Measurements from ENCODE around the gene GIMAP7. TPM values are rescaled to one million over a fixed set of nuclear protein-coding genes. Genes with fewer than 3 reads are reported as not detected.
"Not testable (repeated sequence)": the region's sequence is repeated elsewhere in the genome, so short reads cannot be mapped to it uniquely, and the experiment has no call there.

GIMAP7 gene
- polyA plus RNA-seq, 4 donors, result 12.6 to 17.9 (median 16.9) TPM

DNA sequence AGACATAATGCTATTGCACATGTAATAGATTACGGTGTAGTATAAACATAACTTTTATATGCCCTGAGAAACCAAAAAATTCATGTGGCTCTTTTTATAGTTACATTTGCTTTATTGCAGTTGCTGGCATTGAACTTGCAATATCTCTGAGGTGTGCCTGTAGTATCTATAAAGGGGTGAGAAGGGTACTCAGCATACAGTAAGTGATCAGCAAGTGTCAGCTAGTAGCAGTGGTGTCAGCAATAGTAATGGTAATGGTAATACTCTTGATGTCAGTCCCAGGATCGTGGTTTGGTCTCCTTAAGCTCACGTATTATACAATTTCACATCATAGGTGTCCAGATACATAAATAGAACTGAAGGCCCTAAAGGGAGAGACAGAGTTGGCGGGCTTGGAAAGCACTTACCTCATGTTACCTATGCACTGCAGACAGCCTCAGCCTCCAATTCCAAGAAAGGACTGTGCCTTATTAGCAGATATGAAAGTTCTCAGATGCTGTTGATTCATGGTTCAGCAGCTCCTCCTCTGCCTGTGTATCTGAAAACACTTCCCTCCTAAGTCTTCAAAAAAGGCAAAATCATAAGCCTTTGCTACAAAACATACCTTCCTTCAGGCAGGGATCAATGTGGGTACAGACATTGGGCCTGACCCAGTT is 6.6 kb upstream of the GIMAP7 start:
- no peak for DNase-seq (ENCODE audit: low read depth in 4 of 4, low spot score in 3 of 4)

DNA sequence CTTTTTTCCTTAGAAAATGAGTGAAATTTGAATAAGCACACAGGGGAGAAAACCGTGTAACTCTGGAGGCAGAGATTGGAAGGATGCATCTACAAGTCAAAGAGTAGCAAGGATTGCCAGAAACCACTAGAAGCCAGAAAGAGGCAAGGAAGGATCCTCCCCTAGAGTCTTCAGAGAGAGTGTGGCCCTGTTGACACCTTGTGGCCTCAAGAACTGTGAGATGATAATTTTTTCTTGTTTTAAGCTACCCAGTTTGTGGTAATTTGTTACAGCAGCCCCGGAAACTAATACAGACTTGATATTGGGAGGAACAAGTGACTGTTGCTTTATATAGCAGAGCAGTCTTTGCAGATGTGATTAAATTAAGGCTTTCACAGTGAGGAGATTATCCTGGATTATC is 3.6 kb upstream of the GIMAP7 start:
- no peak for DNase-seq (ENCODE audit: low read depth in 4 of 4, low spot score in 3 of 4)

DNA sequence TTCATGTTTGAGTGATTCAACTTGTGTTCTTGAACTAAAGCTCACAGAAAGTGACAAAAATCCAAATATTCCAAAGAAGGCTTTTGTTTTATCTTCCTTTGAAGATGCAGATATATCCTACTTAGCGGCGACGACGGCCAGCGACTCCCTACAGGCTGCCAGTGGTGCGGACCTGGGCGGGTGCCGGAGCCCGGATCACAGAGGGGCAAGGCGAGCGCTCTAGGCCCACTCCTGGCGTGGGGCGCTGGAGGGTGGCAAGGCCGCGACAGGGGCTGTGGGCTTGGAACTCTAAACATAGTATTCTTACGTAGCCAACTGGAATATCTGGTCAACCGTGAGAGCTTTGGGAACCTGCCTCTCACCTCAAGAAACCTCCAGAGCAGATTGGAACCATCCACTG is 914 bp upstream of the GIMAP7 start:
- DNase-seq (ENCODE audit: low read depth in 4 of 4, low spot score in 3 of 4), result no peak

DNA sequence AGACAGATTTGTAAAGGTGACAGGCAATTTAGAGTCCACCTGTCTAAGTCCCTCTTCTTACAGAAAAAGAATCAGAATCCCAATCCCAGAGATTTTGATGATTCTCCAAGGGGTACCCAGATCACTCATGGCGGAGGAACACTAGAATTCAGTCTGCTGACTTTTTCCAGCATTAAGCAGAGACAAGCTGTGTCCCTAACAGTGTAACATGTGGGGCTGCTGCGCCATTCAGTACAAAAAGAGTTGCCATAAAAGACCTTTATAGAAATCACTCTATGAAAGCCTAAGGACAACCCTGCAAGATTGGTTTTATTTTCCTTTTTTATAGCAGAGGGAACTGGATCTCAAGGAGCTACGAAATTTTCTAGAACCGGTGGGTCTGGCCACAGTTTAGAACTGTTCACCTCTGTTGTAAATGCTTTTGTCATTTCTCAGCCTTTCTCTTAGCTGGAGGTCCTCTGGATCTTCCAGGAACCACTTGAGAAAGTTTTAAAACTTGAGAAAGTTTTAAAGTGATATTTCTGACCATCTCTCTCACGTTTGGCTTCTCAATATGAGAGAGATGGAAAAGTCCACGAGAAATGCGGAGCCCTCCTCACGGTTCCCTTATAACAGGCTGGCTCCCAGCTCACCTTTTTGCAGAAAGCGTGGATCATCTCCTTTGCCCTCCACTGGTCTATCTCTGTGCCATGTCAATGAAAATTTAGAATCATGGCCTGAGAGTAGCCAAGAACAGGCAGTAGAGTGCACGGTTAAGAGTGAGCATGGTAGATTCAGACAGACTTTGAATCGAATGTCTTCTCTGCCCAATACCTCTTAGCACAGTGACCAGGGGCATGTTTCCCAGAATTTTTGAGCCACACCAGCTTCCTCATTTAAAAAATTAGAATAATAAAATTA is 826 bp downstream of the GIMAP7 start:
- no peak for DNase-seq (ENCODE audit: low read depth in 4 of 4, low spot score in 3 of 4)

DNA sequence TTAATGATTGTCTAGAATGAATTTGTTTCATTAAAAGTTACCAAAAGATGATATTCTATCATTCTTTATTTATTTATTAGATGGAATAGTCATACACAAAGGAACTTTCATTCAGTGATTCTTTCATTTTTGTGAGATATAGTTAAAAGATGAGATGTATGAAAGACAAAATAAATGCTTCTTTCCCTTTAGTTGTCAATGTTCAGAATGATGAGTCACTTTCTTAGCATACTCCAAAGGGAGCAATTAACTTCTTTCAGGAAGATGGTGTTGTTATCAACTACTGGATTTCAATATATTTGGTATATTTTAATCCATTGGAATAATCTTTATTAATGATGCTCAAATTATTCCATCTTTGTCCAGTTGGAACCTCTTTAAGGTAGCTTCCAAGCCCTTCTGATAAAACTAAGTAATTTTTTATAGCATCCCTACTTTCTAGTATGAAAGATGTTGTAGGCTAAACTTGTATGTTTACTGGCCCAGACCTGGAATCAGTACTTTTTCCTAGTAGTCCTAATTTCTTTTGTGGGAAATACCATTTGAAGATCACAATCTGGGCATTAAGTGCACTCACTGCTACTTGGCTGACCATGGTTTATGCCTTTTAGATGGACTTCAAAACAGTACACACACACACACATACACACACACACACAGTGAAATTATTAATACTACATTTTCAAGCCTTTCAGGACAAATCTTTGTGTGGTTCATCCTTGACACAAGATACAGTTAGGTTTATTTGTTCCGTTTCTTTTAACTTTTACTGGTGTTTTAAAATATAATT is 2.5 kb downstream of the GIMAP7 start:
- DNase-seq (ENCODE audit: low read depth in 4 of 4, low spot score in 3 of 4), result no peak

DNA sequence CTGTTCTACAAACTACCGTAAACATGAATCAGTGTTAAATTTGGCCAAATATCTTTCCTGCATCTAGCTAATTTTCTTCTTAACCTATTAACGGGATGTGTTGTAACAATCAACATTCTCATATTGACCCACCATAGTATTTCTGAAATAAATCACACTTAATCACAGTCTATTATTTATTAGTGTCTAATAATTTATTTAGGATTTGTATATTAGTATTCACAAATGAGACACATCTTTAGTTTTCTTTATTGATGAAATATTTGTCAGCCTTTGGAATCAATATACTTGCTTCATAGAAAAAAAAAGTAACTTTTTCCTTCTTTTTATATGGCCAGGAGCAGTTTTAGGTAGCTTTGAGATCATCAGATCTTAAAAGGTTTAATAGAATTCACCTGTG is 4.6 kb downstream of the GIMAP7 start:
- no peak for DNase-seq (ENCODE audit: low read depth in 4 of 4, low spot score in 3 of 4)

DNA sequence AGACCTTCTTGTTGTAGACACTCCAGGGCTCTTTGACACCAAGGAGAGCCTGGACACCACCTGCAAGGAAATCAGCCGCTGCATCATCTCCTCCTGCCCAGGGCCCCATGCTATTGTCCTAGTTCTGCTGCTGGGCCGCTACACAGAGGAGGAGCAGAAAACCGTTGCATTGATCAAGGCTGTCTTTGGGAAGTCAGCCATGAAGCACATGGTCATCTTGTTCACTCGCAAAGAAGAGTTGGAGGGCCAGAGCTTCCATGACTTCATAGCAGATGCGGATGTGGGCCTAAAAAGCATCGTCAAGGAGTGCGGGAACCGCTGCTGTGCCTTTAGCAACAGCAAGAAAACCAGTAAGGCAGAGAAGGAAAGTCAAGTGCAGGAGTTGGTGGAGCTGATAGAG is 5.5 kb downstream of the GIMAP7 start:
- no peak for DNase-seq (ENCODE audit: low read depth in 4 of 4, low spot score in 3 of 4)

DNA sequence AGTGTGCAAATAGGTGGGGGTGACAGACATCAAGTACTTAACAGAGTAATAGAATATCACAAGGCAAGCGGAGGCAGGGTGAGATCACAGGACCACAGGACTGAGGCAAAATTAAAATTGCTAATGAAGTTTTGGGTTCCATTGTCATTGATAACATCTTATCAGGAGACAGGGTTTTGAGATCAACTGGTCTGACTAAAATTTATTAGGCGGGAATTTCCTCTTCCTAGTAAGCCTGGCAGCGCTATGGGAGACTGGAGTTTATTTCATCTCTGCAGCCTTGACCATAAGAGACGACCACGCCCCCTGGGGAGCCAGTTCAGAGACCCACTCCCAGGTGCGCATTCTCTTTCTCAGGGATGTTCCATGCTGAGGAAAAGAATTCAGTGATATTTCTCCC is 8.3 kb downstream of the GIMAP7 start:
- DNase-seq (ENCODE audit: low read depth in 4 of 4, low spot score in 3 of 4), result not testable (repeated sequence)

DNA sequence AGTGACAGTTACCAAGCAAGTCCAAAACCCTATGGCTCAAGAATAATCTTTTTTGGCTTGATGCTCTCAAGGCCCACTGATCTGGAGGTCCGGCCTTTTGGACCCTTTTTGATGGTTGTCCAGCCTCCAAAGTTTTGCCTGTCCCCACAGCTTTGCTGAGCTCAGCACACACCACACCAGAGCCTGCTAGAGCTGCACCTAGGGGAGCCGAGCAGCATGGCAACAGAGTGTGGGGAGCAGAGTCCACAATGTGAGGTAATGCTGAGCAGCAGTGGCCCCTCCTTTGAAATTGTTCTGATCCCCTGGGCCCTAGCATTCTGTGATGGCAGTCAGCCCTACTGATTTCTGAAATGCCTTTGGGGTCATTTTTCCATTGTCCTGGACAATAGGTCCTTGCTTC is 9.3 kb downstream of the GIMAP7 start:
- DNase-seq (ENCODE audit: low read depth in 4 of 4, low spot score in 3 of 4), result no peak

DNA sequence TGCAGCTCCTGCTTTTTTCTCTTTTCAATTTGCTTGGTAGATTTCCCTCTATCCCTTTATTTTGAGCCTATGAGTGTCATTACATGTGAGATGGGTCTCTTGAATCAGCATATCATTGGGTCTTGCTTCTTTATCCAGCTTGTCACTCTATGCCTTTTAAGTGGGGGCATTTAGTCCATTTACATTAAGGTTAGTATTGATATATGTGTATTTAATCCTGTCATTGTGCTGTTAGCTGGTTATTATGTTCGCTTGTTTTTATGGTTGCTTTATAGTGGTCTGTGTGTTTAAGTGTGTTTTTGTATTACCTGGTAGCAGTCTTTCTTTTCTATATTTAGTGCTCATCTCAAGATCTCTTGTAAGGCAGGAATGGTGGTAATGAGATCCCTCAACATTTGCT is 17.0 kb downstream of the GIMAP7 start:
- DNase-seq (ENCODE audit: low read depth in 4 of 4, low spot score in 3 of 4), result no peak

DNA sequence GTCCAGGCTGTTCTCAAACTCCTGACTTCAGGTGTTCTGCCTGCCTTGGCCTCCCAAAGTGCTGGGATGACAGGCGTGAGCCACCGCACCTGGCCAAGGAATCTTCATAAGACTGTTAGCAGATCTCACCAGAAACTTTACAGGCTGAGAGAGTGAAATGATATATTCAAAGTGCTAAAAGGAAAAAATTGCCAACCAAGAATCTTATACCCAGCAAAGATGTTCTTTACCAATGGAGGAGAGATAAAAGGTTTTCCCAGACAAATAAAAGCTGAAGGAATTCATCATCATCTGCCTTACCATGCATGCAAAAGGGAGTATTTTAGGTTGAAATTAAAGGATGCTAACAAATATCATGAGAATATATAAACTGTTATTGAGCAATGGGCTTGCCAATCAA is 23.6 kb downstream of the GIMAP7 start:
- no peak for DNase-seq (ENCODE audit: low read depth in 4 of 4, low spot score in 3 of 4)

DNA sequence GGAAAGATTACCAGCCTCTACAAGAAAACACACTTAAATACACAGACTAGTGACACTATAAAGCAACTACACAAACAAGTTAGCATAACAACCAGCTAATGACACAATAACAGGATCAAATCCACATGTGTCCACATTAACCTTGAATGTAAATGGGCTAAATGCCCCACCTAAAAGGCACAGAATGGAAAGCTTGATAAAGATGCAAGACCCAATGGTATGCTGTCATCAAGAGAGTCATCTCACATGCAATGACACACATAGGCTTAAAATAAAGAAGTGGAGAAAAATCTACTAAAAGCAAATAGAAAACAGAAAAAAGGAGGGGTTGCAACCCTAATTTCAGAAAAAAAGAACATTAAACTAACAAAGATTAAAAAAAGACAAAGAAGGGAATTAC is 38.5 kb downstream of the GIMAP7 start:
- no peak for DNase-seq (ENCODE audit: low read depth in 4 of 4, low spot score in 3 of 4)

DNA sequence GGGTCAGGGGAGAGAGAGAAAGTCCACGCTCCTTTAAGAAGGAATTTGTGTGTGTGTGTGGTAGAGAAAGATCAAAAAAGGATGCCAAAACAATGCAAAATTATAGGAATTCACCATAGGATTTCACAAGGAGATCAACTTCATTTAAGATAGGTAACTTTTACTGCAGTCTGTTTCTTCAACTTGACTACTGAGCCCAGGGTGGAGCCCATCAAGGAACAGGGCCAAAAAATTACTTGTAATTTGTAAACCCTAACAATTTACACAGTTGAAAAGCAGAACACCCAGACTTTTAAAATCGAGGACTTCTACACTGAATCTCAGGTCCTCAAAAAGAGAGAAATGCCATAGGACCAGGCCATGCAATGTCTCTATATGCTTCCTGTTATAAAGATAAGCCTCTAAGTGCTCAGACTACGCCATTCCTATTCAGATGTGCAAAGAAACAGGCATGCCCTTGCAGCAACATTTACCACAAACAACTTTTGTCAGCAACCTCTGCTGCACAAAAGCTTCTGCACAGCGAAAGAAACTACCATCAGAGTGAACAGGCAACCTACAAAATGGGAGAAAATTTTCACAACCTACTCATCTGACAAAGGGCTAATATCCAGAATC is 42.0 kb downstream of the GIMAP7 start:
- DNase-seq (ENCODE audit: low read depth in 4 of 4, low spot score in 3 of 4), result no peak

DNA sequence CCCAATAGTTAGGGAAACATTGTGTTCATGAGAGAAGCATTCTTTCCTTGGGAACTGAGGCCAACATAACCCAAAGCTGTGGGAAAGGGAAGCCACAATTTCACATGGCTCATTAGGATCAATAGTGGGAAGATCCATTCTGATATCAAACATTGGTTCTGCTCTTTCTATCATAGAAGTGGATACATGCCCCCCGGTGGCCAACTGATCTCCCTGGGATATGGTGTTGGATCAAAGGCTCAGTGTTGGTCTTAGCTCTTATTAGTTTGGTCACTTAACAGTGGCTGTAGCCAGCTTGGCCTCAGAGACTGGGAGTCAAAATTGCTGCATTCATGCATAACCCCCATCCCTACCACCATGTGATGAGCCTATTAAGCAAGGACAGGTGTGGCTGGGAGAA is 45.8 kb downstream of the GIMAP7 start:
- DNase-seq (ENCODE audit: low read depth in 4 of 4, low spot score in 3 of 4), result no peak

DNA sequence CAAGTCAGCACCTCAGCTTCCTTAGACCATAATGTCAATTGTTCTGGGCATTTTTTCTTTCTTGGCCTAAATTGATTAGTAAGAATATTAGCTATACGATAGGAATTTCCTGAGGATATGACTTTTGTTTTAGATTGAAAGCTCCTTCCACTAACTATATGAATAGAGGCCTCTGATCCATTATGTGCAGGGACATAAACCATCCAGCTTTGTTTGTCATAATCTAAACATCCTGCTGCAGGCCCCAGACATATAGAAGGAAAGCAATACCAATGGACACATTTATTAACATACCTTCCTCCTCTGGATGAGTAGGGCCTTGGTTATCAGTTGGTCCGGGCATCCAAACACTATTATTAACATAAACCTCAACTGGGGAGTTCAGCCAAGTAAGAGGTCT is 48.2 kb downstream of the GIMAP7 start:
- no peak for DNase-seq (ENCODE audit: low read depth in 4 of 4, low spot score in 3 of 4)

DNA sequence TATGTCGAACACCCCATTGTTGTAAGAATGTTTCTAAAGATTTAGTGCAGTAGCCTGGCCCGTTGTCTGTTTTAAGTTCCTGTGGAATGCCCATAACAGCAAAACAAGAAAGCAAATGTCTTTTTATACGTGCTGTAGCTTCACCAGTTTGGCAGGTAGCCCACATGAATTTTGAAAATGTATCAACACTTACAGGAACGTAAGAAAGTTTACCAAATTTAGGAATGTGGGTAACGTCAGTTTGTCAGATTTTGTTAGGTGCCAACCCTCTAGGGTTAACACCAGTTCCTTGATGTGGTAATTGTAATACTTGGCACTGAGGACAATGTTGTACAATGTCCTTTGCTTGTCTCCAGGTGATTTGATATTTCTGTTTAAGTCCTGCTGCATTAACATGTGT is 49.3 kb downstream of the GIMAP7 start:
- DNase-seq (ENCODE audit: low read depth in 4 of 4, low spot score in 3 of 4), result no peak

DNA sequence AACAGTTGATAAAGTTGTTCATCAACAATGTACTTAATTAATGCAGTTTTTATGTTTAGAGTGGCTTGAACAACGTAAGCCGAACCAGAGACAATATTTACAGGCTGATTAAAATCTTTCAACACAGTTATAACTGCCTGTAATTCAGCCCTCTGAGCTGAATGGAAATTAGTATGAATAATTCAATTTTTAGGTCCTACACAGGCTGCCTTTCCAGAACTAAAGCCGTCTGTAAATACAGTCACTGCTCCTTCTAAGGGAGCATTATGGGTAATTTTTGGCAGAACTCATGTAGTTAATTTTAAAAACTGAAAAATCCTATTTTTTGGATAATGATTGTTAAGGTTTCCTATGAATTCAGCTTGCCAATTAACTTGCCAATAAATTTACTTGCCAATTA is 49.9 kb downstream of the GIMAP7 start:
- no peak for DNase-seq (ENCODE audit: low read depth in 4 of 4, low spot score in 3 of 4)

DNA sequence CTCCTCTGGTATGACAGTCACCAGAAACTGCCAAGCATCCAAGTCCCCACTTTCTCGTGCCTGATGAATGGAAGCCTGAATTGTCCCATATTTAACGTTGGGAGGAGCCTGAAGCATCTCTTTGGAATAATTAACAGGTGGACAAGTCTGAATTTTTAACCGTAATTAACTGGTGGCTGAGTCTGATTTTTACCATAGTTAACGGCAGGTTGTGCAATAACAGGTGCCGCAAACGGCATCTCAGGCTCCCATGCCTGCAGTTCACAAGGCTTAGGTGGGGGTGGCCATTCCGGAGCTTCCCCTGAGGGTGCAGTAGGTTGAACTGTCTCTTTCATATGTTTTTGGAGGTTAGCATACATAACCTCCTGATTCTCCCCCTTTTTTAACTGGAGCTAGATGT is 50.6 kb downstream of the GIMAP7 start:
- DNase-seq (ENCODE audit: low read depth in 4 of 4, low spot score in 3 of 4), result no peak

DNA sequence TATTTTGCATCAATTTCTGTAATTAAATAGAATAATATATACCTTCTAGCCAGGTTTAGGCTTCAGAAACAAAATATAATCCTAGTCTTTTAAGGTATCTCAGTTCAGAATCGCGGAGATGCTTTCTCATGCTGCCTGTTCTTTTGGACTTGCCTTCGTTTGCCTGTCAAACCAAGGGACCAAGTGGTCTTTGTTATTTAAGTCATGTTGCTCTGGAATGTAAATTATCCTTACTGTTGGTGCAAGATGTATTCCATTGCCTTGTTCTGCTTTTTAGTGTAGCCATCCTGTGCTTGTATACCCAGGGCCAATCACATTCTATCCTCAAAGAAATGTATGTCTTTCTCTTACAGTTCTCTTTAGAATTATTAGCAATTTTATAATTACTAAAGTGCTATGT is 51.5 kb downstream of the GIMAP7 start:
- DNase-seq (ENCODE audit: low read depth in 4 of 4, low spot score in 3 of 4), result no peak

DNA sequence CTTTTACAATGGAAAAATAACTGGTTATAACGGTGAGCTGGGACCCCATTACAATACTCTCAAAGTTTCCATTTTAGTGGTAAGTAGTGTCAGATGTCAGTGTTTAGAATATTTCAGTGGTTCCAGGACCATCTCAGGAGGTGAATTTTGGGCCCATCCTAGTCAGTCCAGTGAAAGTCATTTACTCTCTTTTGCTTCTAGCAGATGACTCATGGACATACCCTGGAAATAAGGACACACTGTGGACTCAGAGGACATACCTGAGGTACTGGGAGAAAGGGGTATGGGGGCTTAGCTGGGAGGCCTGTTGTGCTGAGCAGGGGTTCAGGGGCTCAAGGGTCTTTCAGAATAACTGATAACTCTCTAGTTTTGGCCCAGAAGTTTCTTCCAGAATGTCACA is 51.9 kb downstream of the GIMAP7 start:
- no peak for DNase-seq (ENCODE audit: low read depth in 4 of 4, low spot score in 3 of 4)

DNA sequence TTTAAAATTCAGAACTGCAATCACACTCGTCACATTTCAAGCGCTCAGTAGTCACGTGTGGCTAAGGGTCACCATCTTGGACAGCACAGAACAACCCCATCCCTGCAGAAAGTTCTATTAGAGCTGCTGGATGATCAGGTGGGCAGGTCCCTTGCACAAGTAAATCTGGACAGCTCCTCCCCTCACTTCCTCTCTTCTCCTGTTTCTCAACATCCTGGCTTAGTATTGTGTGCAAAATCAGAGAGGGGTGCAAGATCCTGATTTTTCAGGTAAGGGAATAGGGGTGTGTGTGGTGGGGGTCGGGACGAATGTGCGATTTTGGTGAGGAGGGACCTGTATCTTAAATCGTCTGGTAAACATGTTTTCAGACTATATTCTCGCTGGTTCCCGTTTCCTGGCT is 52.5 kb downstream of the GIMAP7 start, which contains the start of gene GIMAP4:
Gene GIMAP4, plus strand, starts transcription at position 222 of the 400 bp plus-strand sequence. CDS start 2,512 bp downstream, outside the sequence.
- no peak for DNase-seq (ENCODE audit: low read depth in 4 of 4, low spot score in 3 of 4)

Data from right renal pelvis (tissue), 4 donors.